GM21447 (cell line): ENCODE results near the gene CES4A.
"Not testable (repeated sequence)": the region's sequence is repeated elsewhere in the genome, so short reads cannot be mapped to it uniquely, and the experiment has no call there.

ENCODE experiments used
- ATAC-seq: cut with Tn5 transposase; IDR thresholded peaks from one replicate; pipeline ENCODE4 v1.9.1; 2021; ENCODE audit not compliant: unreplicated experiment

Gene CES4A

DNA sequence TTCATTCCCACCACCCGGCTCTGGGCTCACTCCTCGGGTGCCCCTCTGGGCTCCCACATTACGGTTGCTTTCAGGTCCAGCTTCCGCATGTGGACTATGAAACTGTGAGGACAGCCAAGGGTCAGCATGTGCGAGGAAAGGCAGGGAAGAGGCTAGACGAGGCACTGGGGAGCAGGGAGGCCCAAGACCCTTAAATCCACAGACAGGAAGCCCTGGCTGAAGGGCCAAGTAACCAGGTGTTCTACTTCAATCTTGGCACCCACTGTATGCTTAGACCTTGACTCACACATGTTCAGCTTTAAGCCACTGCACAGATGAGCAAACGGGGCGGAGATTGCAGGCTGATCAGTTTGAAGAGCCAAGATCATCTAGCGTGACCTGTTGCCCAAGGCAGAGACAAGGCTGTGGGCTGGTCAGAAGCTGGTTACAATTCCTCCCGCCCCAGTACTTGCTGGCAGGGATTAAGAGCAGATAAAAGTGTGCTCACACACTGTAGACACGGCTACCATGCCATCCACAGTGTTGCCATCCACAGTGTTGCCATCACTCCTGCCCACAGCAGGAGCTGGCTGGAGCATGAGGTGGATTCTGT, at the start of gene CES4A:
CES4A (plus strand) TSS at position 393 of the 592 bp plus-strand sequence; CDS start at position 577, 184 bp downstream.
- ATAC-seq: no peak

- no peak for ATAC-seq
Measured at GRCh38 chr16:66939366-66939765, 49.0 kb upstream of the CES4A start.

GRCh38 chr16:66940236-66940635, 48.2 kb upstream of the CES4A start:
- ATAC-seq: no peak

DNA sequence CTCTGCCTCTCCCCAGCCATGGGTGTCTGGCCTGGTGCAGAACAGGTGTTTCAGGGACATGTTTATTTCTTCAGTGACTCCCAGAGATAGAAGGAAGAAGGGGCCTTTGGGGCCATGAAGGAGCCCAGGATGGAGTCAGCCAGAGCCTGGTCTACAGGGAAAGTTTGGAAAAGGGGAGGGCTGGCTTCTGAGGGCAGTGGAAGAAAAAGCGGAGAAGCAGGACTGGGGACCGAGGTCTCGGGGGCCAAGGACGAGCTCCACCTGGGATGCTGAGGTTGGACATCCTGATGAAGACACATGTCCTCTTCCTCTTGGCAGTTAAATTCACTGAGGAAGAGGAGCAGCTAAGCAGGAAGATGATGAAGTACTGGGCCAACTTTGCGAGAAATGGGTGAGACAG, 45.4 kb upstream of the CES4A start:
- no peak for ATAC-seq

- ATAC-seq: no peak
Measured at GRCh38 chr16:66943426-66944053, 44.8 kb upstream of the CES4A start.

- ATAC-seq: no peak
Measured at GRCh38 chr16:66944054-66944441, 44.3 kb upstream of the CES4A start.

GRCh38 chr16:66944971-66945370, 43.4 kb upstream of the CES4A start:
- not testable (repeated sequence) for ATAC-seq

- ATAC-seq: no peak
Measured at GRCh38 chr16:66945939-66946338, 42.5 kb upstream of the CES4A start.

GRCh38 chr16:66946541-66946940, 41.8 kb upstream of the CES4A start:
- ATAC-seq: no peak

DNA sequence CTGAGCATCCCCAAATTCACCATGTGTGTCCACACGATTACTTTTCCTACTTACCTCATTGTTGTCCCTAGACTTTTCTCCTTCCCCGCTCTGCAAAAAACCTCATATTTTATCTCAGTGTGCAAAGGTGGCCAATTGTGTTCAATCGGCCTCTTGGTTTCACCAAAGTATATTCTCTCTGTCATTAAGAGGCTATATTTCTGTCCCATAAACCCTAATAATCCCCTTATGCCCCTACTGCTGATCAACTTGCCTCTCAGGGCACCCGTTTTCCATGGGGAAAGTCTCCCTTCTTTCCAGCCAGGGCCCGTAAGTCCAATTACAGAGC, 41.5 kb upstream of the CES4A start:
- ATAC-seq: no peak

DNA sequence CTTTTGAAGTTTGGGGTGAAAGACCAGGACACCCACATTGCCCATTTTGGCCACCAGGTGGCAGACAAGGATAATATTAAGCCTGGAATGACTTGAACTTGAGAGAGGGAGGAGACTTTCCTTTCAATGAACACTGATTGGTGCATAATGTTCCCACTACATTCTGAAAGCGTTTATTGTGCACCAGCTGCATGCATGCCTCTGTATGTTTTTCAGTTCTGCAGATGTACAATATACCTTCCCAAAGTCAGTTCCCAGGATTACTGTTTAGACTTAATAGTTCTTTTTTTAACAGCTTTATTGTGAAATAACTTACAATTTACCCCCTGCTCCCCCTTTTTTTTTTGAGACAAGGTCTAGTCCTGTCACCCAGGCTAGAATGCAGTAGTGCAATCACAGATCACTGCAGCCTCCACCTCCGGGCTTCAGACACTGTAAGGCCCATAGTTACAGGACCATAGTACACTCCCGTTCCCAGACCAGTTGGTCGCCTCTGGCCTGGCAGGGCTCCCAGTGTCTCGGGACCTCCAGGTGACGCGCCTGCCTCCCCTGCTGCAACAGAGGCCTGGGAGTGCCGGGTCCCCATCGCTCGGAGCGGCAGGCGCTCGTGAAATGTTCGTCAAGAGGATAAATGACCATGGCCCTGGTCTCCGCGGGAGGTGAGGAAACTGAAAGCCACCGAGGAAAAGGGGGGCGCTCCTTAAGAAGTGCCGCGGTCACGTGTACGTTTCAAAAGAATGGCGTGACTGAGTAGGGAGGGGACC, 40.9 kb upstream of the CES4A start:
- peak; percentile 55 for ATAC-seq

GRCh38 chr16:66948134-66948836, 40.1 kb upstream of the CES4A start:
- no peak for ATAC-seq

- ATAC-seq: no peak
Measured at GRCh38 chr16:66948837-66949225, 39.6 kb upstream of the CES4A start.

GRCh38 chr16:66949472-66949871, 38.9 kb upstream of the CES4A start:
- ATAC-seq: no peak

DNA sequence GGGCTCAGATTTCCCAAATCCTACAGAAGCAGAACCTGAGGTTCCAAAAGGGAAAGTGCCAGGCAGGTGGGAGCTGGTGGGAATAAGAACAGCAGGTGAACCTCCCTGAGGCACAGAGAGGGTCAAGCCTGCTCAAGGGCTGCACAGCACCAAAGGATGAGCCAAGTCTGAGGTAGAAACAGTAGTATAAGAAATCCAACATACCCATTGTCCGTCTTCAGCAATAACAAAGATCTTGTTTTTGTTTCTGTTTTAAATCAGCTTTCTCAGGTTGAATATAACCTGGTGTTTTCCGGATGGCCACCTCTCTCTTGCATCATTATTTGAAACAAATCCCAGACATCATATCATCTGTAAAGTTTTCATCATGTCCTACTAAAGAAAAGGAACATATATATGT, 38.0 kb upstream of the CES4A start:
- no peak for ATAC-seq

DNA sequence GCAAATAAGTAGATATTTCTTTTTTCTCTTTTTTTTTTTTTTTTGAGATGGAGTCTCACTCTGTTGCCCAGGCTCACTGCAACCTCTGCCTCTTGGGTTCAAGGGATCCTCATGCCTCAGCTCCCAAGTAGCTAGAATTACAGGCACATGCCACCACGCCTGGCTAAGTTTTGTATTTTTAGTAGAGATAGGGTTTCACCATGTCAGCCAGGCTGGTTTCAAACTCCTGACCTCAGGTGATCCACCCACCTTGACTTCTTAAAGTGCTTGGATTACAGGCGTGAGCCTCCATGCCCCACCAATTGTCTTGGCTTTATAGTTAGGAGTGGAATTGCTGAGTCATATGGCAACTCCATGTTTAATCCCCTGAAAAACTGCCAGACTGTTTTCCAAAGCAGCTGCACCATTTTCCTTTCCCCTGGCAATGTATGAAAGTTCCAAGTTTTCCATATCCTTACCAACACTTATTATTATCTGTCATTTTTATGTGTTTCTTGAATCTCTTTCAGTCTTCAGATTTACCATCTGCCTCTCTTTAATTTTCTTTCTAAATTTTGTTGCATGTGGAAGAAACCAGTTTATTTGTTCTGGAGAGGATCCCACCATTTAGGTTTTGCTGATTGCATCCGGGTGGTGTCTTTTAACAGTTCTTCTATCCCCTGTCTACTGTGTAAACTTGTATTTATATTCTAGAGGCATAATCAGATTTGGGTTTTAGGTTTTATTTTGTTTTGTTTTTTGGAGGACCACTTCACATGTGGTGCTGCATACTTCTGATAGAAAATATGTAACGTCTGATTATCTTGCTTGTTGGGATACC, 37.2 kb upstream of the CES4A start:
- no peak for ATAC-seq

DNA sequence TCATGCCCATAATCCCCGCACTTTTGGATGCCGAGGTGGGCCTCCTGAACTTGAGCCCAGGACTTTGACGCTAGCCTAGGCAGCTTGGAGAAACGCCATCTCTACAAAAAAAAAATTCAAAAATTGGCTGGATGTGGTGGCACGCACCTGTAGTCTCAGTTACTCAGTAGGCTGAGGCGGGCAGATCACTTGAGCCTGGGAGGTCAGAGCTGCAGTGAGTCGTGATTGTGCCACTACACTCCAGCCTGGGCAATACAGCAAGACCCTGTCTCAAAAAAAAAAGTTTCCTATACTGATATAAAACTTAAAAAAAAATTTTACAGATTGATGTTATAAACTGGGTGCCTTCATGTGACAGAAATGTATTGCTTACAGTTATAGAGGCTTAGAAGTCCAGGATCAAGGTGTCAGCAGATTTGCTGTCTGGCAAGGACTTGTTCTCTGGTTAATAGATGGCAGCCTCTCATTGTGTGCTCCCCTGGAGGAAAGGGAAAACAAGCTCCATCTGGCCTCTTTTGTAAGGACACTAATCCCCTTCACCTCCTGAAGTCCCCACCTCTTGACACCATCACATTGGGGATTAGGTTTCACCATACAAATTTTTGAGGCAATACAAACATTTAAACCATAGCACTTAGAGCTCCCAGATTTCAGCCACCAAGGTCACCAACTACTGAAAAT, 35.8 kb upstream of the CES4A start:
- ATAC-seq: no peak

DNA sequence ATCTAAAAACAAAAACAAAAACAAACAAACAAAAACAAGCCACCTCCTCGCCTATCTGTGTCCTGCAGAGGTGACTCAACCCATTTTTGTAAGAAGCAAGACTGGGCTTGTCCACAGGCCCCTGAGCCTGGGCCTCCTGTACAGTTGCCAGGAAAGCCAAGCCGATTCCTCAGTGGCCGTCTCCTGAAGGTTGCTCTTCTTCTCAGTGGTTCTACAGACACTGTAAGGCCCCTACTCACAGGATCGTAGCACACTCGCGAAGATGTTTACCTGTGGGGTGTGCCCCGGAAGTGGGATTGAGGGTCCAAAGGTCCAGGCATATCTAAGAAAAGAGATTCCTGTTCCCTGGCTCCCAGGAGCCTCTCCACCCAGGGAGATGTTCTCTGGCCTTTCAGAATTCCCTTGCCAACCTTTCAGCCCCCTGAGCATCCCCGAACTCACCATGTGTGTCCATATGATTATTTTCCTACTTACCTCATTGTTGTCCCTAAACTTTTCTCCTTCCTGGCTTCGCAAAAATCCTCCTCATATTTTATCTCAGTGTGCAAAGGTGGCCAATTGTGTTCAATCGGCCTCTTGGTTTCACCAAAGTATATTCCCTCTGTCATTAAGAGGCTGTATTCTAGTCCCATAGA, 34.8 kb upstream of the CES4A start:
- no peak for ATAC-seq

DNA sequence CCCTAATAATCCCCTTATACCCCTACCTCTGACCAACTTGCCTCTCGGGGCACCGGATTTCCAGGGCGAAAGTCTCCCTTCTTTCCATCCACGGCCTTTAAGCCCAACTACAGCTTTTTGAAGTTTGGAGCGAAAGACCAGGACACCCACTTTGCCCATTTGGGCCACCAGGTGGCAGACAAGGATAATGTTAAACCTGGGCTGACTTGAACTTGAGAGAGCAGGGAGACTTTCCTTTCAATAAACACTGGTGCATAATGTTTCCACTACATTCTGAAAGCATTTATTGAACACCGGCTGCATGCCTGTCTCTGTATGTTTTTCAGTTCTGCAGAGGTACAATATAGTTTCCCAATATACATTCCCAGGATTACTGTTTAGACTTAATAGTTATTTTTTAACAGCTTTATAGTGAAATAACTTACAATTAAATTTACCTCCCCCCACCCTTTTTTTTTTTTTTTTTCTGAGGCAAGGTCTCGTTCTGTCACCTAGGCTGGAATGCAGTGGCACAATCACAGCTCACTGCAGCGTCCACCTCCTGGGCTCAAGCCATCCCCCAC, 34.2 kb upstream of the CES4A start:
- ATAC-seq: no peak
